Thoracic aorta endothelial cell (primary cell): ENCODE measurements around the gene LAMTOR4. TPM values are rescaled to one million over a fixed set of nuclear protein-coding genes. Genes with fewer than 3 reads are reported as not detected.

ENCODE experiments used
- total RNA-seq: library from RNA; depleted of rRNA; stranded (reverse); fragments of >200 nt; gene quantifications from 2 replicates; pipeline ENCODE4 v1.2.3, GENCODE V29; 2012

The LAMTOR4 gene
- 72.7 and 77.8 TPM in 2 replicates for total RNA-seq

GRCh38 chr7:100148559-100149328 is at the start of gene LAMTOR4:
LAMTOR4 (plus strand) TSS chr7:100148918; CDS start chr7:100148973, 55 bp downstream.

GRCh38 chr7:100101016-100101862 is 47.5 kb upstream of the LAMTOR4 start, which contains the start of the genes AP4M1 and MCM7:
AP4M1 (plus strand) TSS chr7:100101643; CDS start chr7:100101715, 72 bp downstream.
MCM7 (minus strand) TSS chr7:100101397; CDS start chr7:100101294, 103 bp downstream.

GRCh38 chr7:100119072-100119969 is 29.4 kb upstream of the LAMTOR4 start, which contains the start of the genes CNPY4 and TAF6:
CNPY4 (plus strand) TSS chr7:100119634; CDS start chr7:100119745, 111 bp downstream.
TAF6 (minus strand) TSS chr7:100119358; CDS start chr7:100114209, 5,149 bp downstream.

GRCh38 chr7:100126931-100127865 is 21.5 kb upstream of the LAMTOR4 start, which contains the start of gene MBLAC1:
MBLAC1 (plus strand) TSS chr7:100126967; CDS start chr7:100127396, 429 bp downstream.

GRCh38 chr7:100158229-100159098 is 9.7 kb downstream of the LAMTOR4 start, which contains the start of gene TRAPPC14:
TRAPPC14 (minus strand) TSS chr7:100158723; CDS start chr7:100158499, 224 bp downstream.

GRCh38 chr7:100177045-100178001 is 28.6 kb downstream of the LAMTOR4 start, which contains the start of the genes GPC2 and STAG3:
GPC2 (minus strand) TSS chr7:100177381; CDS start chr7:100177199, 182 bp downstream.
STAG3 (plus strand) TSS chr7:100177918; CDS start chr7:100180557, 2,639 bp downstream.

Other genes with a start within 250 kb of the LAMTOR4 start
- 22.5 and 28.4 TPM in 2 replicates for gene TRIM4, start 229.4 kb upstream of the LAMTOR4 start, total RNA-seq
- gene GJC3, start 219.3 kb upstream of the LAMTOR4 start, total RNA-seq, result 0.13 TPM in 1 of 2 replicates, not detected in the other
- gene AZGP1, start 172.9 kb upstream of the LAMTOR4 start, total RNA-seq, result not detected in 2 replicates
- 40.4 and 41.8 TPM in 2 replicates for gene ZKSCAN1, start 133.3 kb upstream of the LAMTOR4 start, total RNA-seq
- gene ZSCAN21, start 99.1 kb upstream of the LAMTOR4 start, total RNA-seq, result 6.6 and 6.8 TPM in 2 replicates
- gene ZNF3, start 67.2 kb upstream of the LAMTOR4 start, total RNA-seq, result 32.5 and 35.1 TPM in 2 replicates
- gene COPS6, start 59.9 kb upstream of the LAMTOR4 start, total RNA-seq, result 103 and 116 TPM in 2 replicates
- gene MCM7, start 47.5 kb upstream of the LAMTOR4 start, total RNA-seq, result 121 and 175 TPM in 2 replicates
- gene AP4M1, start 47.3 kb upstream of the LAMTOR4 start, total RNA-seq, result 14.5 and 18.9 TPM in 2 replicates
- 38.8 and 58.2 TPM in 2 replicates for gene TAF6, start 29.6 kb upstream of the LAMTOR4 start, total RNA-seq
- gene CNPY4, start 29.3 kb upstream of the LAMTOR4 start, total RNA-seq, result 18.9 and 21.9 TPM in 2 replicates
- 1.3 and 1.9 TPM in 2 replicates for gene MBLAC1, start 22.0 kb upstream of the LAMTOR4 start, total RNA-seq
- gene TRAPPC14, start 9.8 kb downstream of the LAMTOR4 start, total RNA-seq, result 9.9 and 11.7 TPM in 2 replicates
- gene GAL3ST4, start 19.7 kb downstream of the LAMTOR4 start, total RNA-seq, result 1.5 and 1.9 TPM in 2 replicates
- gene GPC2, start 28.5 kb downstream of the LAMTOR4 start, total RNA-seq, result 3.9 and 4.1 TPM in 2 replicates
- gene STAG3, start 29.0 kb downstream of the LAMTOR4 start, total RNA-seq, result 0.79 and 3.3 TPM in 2 replicates
- gene PVRIG, start 71.0 kb downstream of the LAMTOR4 start, total RNA-seq, result not detected in 2 replicates
- not detected in 2 replicates for gene SPDYE3, start 158.8 kb downstream of the LAMTOR4 start, total RNA-seq
- 12.4 and 14.9 TPM in 2 replicates for gene PILRB, start 209.2 kb downstream of the LAMTOR4 start, total RNA-seq
- 0.22 and 0.40 TPM in 2 replicates for gene PILRA, start 224.6 kb downstream of the LAMTOR4 start, total RNA-seq